Measurements from ENCODE around the gene KIF4A. TPM values are rescaled to one million over a fixed set of nuclear protein-coding genes. Genes with fewer than 3 reads are reported as not detected.

Gene KIF4A
- polyA plus RNA-seq, 1 donor (not counting 4 experiments of a cell fraction or from before 2014, with no cell fraction given): 7.1 TPM

DNA sequence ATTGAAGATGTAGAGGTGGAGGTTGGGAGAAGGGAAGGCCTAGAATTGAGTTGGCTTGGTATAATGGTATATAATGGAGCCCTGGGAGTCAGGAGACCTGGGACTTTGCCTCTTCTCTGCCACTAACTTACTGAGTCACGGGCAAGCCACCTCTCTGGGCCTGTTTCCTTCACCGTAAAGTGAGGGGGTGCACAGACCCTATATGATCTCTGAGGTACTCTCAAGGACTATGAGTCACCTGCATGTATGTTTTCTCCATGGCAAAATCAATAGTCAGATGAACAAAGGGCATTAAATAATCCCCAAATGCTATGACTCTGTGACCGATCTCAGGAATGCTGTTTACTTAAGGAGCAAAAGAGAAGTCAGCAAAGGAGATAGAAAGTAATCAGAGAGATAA lies 35.0 kb upstream of the KIF4A start:
- Histone ChIP-seq H3K79me2 (ENCODE audit: control insufficient read depth, insufficient read depth, low read length) (no peaks in the 10 kb centered on the region), H3K27me3 (ENCODE audit: control insufficient read depth, extremely low read depth, insufficient read depth, low read length) (no peaks in the 10 kb centered on the region), H3K4me2 (ENCODE audit: control insufficient read depth, extremely low read depth, insufficient read depth, low read depth, low read length) (no peak overlapping the region), H2AFZ (ENCODE audit: control insufficient read depth, low read length) (no peak overlapping the region), H3K36me3 (ENCODE audit: control insufficient read depth in 2 of 2, extremely low read depth in 1 of 2, insufficient read depth in 2 of 2, low read length in 2 of 2) (no peaks in the 10 kb centered on the region), H3K9me3 (ENCODE audit: control insufficient read depth, low read depth, low read length) (no peaks in the 10 kb centered on the region), H4K20me1 (ENCODE audit: control insufficient read depth, extremely low read depth, insufficient read depth, low read length) (no peaks in the 10 kb centered on the region), H3K9me1 (ENCODE audit: control insufficient read depth, extremely low read depth, insufficient read depth, low read length) (no peaks in the 10 kb centered on the region), H3K4me3 (ENCODE audit: control insufficient read depth in 2 of 3, extremely low read depth in 1 of 3, insufficient read depth in 2 of 3, low read depth in 1 of 3, low read length in 3 of 3) (no peak overlapping the region), H3K9ac (ENCODE audit: control insufficient read depth, extremely low read depth, insufficient read depth, low read length) (no peak overlapping the region), H3K4me1 (ENCODE audit: control insufficient read depth, extremely low read depth, insufficient read depth, low read length) (peaks cover 18% of the 10 kb centered on the region), H3K27ac (ENCODE audit: control insufficient read depth, insufficient read depth, low read length) (no peak overlapping the region)
- no peak for DNase-seq (ENCODE audit: low read depth, low spot score)
- dilution Hi-C loops (cut with MboI; ENCODE audit: extremely low pct_ligation_motif_present, low sequenced_read_pairs): no loop called here
- FAIRE-seq: no peak
- TF ChIP-seq CTCF (optimal IDR thresholded peaks at IDR 0.05 in 1 of 3, IDR thresholded peaks at IDR 0.05 in 1 of 3, conservative IDR thresholded peaks at IDR 0.05 in 1 of 3; ENCODE audit: extremely low read depth in 1 of 3, insufficient read depth in 2 of 3, low read length in 3 of 3): no peak
- TF ChIP-seq EZH2 (IDR thresholded peaks at IDR 0.05; ENCODE audit: low read length): no peak

DNA sequence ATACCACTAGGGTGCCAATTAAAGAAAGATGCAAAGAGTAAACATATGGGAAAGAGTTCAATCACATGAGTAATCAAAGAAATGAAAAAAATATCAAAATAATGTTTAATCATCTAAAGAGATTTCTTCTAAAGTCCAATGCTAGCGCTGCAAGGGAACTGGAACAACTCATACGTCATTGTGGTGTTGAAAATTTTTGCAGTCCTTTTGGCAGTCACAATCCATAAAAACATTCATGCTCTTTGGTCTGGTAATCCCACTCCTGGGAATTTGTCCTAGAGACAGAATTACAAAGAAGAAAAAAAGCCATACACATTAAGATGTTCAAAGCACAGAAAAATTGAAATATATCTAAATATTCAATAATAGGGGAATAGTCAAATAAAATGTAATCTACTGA lies 34.5 kb upstream of the KIF4A start:
- Histone ChIP-seq H3K9me3 (ENCODE audit: control insufficient read depth, low read depth, low read length) (no peaks in the 10 kb centered on the region), H3K9ac (ENCODE audit: control insufficient read depth, extremely low read depth, insufficient read depth, low read length) (no peak overlapping the region), H3K4me3 (ENCODE audit: control insufficient read depth in 2 of 3, extremely low read depth in 1 of 3, insufficient read depth in 2 of 3, low read depth in 1 of 3, low read length in 3 of 3) (no peak overlapping the region), H3K4me2 (ENCODE audit: control insufficient read depth, extremely low read depth, insufficient read depth, low read depth, low read length) (no peak overlapping the region), H3K27ac (ENCODE audit: control insufficient read depth, insufficient read depth, low read length) (no peak overlapping the region), H3K27me3 (ENCODE audit: control insufficient read depth, extremely low read depth, insufficient read depth, low read length) (no peaks in the 10 kb centered on the region), H2AFZ (ENCODE audit: control insufficient read depth, low read length) (no peak overlapping the region), H3K79me2 (ENCODE audit: control insufficient read depth, insufficient read depth, low read length) (no peaks in the 10 kb centered on the region), H3K4me1 (ENCODE audit: control insufficient read depth, extremely low read depth, insufficient read depth, low read length) (peaks cover 18% of the 10 kb centered on the region), H4K20me1 (ENCODE audit: control insufficient read depth, extremely low read depth, insufficient read depth, low read length) (no peaks in the 10 kb centered on the region), H3K36me3 (ENCODE audit: control insufficient read depth in 2 of 2, extremely low read depth in 1 of 2, insufficient read depth in 2 of 2, low read length in 2 of 2) (no peaks in the 10 kb centered on the region), H3K9me1 (ENCODE audit: control insufficient read depth, extremely low read depth, insufficient read depth, low read length) (no peaks in the 10 kb centered on the region)
- TF ChIP-seq CTCF (optimal IDR thresholded peaks at IDR 0.05 in 1 of 3, IDR thresholded peaks at IDR 0.05 in 1 of 3, conservative IDR thresholded peaks at IDR 0.05 in 1 of 3; ENCODE audit: extremely low read depth in 1 of 3, insufficient read depth in 2 of 3, low read length in 3 of 3) (no peak), EZH2 (IDR thresholded peaks at IDR 0.05; ENCODE audit: low read length) (no peak)
- DNase-seq (ENCODE audit: low read depth, low spot score) (no peak), FAIRE-seq (no peak)
- dilution Hi-C loops (cut with MboI; ENCODE audit: extremely low pct_ligation_motif_present, low sequenced_read_pairs): no loop called here
